HT-29 (cell line): Measurements from ENCODE around the gene DIRAS2. TPM values are rescaled to one million over a fixed set of nuclear protein-coding genes. Genes with fewer than 3 reads are reported as not detected.
"Not testable (repeated sequence)": the region's sequence is repeated elsewhere in the genome, so short reads cannot be mapped to it uniquely, and the experiment has no call there.

Experiments
- DNase-seq: peaks from one replicate; pipeline ENCODE4 v3.0.0-alpha.2; 2015; ENCODE audit warnings: low spot score
- total RNA-seq: library from RNA; depleted of rRNA; stranded (reverse); fragments of >200 nt; shearing (Covaris generic); gene quantifications from 2 replicates; pipeline ENCODE4 v1.2.3, GENCODE V29; 2014; rRNA removed

Gene DIRAS2
- not detected in 2 replicates for total RNA-seq

GRCh38 chr9:90642570-90643539 is at the start of gene DIRAS2:
Gene DIRAS2 (minus strand): TSS chr9:90642824. CDS start chr9:90613827, 28,997 bp downstream.
- peak; percentile 66 for DNase-seq

DNA sequence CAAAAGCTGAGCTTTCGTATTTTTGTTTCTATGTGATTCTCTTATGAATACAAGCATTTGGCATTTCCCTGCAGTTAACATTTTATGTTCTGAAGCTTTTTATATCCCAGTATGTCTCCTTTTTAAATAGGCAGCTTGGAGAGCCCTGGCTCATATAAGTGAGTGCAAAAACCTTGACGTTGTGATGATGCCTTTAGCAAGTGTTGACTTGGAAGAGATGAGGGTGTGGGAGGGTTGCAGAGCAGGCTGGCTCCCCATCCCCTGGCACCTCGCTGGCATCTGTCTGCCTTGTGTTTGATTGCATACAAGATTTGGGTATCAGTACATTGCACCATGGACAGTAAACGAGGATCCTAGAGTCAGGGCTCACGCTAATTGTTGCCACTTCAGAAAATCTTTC is 42.1 kb upstream of the DIRAS2 start:
- DNase-seq, result no peak

- no peak for DNase-seq
Measured at GRCh38 chr9:90684106-90684505, 41.5 kb upstream of the DIRAS2 start.

- DNase-seq, result no peak
Measured at GRCh38 chr9:90680534-90680933, 37.9 kb upstream of the DIRAS2 start.

DNA sequence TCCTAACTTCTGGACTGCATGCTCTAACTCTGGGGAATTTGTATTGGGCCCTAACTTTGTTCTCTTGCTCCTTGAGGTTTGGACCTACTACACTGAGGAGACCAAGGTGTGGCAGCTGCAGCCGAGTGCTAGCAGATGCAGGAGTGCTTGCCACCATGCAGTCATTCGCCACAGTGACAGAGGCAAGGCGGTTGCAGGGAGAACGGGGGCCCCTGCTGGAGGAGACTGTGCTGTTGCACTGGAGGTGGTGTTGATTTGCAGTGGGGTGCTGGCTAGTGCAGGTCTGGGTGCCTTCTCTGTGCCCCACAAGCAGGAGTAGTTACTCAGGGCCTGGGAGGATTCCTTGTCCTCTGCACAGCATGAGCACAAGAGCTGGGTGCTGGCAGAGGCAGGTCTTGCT is 22.4 kb upstream of the DIRAS2 start:
- DNase-seq, result no peak

DNA sequence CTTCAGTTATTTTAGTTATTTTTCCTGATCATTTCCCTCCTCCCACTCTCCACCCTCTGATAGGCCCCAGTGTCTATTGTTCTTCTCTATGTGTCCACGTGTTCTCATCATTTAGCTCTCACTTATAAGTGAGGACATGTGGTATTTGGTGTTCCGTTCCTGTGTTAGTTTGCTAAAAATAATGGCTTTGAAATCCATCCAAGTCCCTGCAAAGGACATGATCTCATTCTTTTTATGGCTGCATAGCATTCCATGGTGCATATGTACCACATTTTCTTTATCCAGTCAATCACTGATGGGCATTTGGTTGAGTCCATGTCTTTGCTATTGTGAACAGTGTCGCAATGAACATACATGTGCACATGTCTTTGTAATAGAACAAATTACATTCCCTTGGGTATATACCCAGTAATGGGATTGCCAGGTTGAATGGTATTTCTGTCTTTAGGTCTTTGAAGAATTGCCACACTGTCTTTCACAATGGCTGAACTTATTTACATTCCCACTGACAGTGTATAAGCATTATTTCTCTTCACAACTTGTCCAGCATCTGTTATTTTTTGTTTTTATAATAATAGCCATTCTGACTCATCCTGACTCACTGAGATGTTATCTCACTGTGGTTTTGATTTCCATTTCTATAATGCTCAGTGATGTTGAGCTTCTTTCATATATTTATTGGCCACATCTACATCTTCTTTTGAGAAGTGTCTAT is 17.2 kb upstream of the DIRAS2 start:
- DNase-seq, result peak; percentile 43

- no peak for DNase-seq
Measured at GRCh38 chr9:90658783-90659182, 16.2 kb upstream of the DIRAS2 start.

- DNase-seq, result no peak
Measured at GRCh38 chr9:90658181-90658580, 15.6 kb upstream of the DIRAS2 start.

DNA sequence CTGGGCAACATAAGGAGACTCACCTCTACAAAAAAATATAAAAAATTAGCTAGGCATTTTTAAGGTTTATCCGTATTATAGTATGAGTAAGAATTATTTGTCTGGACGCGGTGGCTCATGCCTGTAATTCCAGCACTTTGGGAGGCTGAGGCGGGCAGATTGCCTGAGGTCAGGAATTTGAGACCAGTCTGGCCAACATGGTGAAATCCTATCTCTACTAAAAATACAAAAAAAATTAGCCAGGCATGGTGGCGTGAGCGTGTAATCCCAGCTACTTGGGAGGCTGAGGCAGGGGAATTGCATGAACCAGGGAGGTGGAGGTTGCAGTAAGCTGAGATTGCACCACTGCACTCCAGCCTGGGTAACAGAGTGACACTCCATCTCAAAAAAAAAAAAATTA is 14.3 kb upstream of the DIRAS2 start:
- not testable (repeated sequence) for DNase-seq

DNA sequence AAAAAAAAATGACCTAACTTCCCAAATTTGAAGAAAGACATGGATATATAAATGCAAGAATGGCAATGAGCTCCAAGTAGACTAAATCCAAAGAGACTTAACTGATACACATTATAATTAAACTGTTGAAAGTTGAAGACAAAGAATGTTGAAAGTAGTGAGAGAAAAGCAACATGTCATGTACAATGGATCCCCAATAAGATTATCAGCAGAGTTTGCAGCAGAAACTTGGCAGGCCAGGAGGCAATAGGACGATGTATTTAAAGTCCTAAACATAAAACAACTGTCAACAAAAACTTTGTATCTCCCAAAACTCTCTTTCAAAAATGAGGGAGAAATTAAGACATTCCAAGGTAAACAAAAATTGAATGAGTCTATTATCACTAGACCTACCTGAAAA is 8.6 kb upstream of the DIRAS2 start:
- no peak for DNase-seq

DNA sequence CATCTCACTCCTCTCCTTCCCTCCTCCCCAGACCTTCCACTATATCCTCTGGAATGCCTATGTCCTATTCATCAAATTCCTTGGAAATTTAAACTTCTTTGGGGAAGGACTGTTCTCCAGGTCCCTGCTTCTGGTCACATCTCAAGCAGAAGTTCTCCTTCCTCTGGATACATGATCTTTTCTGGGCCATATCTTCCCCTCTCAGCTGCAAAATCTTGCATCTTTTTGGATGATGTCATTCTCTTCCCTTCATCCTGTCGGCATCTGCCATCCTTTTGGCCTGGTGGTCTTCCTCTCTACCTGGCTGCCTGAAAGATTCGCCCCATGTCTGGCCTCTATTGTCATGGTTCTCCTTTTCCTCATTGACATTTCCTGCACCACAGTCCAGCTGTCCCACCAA is 5.2 kb upstream of the DIRAS2 start:
- no peak for DNase-seq

DNA sequence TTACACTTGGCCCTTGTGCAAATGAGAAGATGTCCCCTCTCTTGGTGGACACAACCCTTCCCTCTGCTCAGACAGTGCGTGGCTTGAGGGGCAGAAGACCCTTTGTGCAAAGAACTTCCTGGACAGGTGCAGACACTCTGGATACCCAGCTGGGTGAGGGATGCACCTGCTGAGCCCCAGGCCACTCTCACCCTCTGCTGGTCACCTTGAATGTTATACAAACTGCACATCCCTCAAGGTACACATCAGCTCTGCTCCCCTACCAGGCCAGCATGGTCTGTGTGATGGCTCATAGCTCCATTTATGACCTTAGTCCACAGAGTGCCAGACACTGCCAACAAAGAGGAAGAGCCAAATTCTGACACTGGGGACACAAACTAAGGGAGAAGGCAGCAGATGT is 3.1 kb upstream of the DIRAS2 start:
- peak; percentile 3 for DNase-seq

DNA sequence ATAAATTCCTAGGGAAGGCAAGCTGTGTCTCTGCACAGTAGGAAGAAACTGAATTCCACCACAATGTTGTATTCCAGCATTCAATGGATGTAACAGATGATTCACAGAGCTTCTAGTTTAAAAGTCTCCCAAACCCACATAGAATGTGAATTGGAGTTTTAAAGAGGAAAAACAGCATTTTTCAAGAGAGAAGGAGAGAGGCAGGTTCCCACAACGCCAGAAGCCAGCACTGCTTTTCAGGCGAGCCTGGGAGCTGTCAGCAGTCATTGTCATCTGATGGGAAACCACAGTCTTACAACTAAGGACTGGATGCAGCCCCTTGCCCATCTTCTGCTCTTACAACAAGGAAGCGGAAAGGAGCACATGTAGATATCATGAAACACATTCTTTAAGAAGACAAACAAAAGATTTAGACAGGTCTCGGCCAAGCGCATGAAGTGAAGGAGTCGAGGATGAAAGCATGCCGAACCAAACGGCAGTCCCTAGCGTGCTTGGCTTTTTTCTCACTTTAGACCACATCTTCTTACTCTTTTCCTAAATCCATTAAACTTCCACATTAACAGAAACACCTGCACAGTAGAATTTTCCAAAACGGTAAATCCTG is 638 bp downstream of the DIRAS2 start:
- no peak for DNase-seq

GRCh38 chr9:90641086-90641485 is 1.5 kb downstream of the DIRAS2 start:
- DNase-seq, result no peak

GRCh38 chr9:90640361-90640760 is 2.3 kb downstream of the DIRAS2 start:
- DNase-seq, result no peak

- DNase-seq, result no peak
Measured at GRCh38 chr9:90637626-90638025, 5.0 kb downstream of the DIRAS2 start.

- no peak for DNase-seq
Measured at GRCh38 chr9:90632647-90633207, 9.9 kb downstream of the DIRAS2 start.

DNA sequence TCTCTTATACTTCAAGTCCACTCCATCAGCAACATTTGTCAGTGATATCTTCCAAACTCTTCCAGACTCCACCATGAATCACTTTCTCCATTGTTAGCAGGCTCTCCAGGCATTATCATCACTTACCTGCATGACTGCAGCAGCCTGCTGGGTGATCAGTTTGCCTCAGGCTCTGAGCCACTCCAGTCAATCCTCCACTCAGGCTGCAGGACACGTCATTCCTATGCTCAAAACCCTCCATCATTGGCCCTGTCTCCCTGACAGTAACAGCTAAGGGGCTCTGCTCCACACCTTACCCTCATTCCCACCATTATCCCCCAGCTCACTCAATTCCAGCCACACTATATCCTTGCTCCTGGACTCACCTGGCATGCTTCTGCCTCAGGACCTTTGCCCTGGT is 10.7 kb downstream of the DIRAS2 start:
- no peak for DNase-seq

GRCh38 chr9:90629991-90630390 is 12.6 kb downstream of the DIRAS2 start:
- DNase-seq, result no peak

- no peak for DNase-seq
Measured at GRCh38 chr9:90629354-90629753, 13.3 kb downstream of the DIRAS2 start.

DNA sequence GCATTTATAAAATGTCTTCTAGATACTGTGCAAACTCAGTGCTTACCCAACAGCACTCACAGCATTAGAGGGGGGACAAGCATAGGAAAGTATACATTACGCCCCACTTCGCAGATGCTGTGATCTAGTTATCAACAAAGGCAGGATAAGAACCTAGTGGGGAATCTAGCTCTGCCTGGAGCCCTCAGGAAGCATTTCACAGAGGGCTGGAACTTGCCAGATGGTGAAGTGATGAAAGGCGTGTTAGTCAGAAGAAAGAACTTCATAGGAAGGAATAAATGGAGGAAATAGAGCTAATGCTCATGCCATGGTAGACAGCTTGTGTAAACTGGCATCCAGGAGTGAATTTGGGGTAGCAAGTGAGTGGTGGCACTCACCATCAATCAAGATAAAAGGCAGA is 25.8 kb downstream of the DIRAS2 start:
- DNase-seq, result no peak

DNA sequence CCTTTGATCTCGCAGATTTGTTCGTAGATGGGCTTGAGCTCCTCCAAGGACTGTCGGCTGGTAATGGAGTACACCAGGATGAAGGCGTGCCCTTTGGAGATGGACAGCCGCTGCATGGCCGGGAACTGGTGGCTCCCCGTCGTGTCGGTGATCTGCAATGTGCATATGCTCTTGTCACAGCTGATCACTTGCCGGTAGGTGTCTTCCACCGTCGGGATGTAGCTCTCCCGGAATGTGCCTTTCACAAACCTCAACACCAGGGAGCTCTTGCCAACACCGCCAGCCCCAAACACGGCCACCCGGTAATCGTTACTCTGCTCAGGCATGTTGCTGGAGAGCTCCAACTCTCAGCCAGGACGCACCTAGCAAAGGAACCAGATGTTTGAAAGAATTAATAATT is 29.1 kb downstream of the DIRAS2 start:
- DNase-seq, result no peak
